Measurements from ENCODE around the gene PSMD13. TPM values are rescaled to one million over a fixed set of nuclear protein-coding genes. Genes with fewer than 3 reads are reported as not detected.

The PSMD13 gene
- total RNA-seq, 1 donor from 2014 or later, result 137 TPM

DNA sequence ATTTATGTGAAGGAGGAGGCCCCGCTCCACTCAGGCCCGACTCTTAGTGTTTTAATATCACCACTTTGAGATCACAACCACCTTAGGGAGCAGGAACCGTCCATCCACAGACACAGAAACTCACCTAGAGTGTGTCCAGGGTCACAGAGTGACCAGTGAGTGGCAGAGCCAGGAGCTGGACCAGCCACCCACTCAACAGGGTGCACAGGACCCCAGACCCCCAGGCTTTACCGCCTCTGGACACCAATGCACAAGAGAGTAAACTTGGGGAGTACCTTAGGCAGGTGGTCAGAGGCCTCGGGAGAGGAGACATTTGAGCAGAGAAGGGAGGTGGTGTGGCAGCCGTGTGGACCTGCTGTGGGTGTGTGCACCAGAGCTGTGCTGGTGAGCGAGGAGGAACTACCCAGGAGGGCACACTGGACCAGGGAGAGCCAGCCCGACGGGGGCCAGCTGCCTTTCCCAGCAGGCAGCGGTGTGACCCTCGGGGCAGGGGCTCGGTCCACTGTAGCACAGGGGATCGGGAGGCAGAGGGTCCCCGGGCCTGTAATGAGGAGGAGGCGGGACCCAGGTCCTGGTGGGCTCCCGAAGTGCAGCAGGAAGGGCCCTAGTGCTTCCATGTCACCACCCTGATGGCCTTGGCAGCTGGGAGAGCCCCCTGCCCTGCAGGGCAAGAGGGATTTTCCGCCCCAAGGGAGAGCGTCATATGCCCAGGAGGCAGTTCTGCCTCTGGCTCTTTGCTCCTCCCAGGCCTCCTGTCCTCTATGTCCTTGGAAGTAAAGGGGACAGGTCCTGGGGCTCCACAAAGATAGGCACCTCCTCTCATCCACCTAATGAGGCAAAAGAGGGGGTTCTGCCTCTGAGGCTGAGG lies 33.9 kb downstream of the PSMD13 start:
- no peaks in the 10 kb centered on the region for H3K4me1 Mint-ChIP-seq (ENCODE audit: low read depth, unreplicated experiment)
- H3K9me3 Mint-ChIP-seq (ENCODE audit: unreplicated experiment), result peaks cover 7% of the 10 kb centered on the region
- Histone ChIP-seq H2AFZ (ENCODE audit: low read depth, low read length) (no peak overlapping the region), H3K9ac (ENCODE audit: low read length) (no peak overlapping the region), H3K36me3 (ENCODE audit: insufficient read depth, low read length) (no peaks in the 10 kb centered on the region), H3K4me1 (ENCODE audit: insufficient read depth, low read length) (no peaks in the 10 kb centered on the region), H3K4me3 (ENCODE audit: insufficient read depth, low read depth, low read length) (no peak overlapping the region), H3K79me2 (ENCODE audit: insufficient read depth, low read length) (no peaks in the 10 kb centered on the region), H3K27ac (ENCODE audit: low read depth, low read length) (no peak overlapping the region), H3K27me3 (ENCODE audit: insufficient read depth, low read length) (peaks cover 19% of the 10 kb centered on the region), H3K9me3 (ENCODE audit: insufficient read depth, low read depth, low read length) (no peaks in the 10 kb centered on the region), H4K20me1 (ENCODE audit: insufficient read depth, low read length) (no peaks in the 10 kb centered on the region), H3K4me2 (ENCODE audit: low read length) (no peak overlapping the region)
- TF ChIP-seq CTCF (IDR thresholded peaks at IDR 0.05; ENCODE audit: insufficient read depth, low read depth, low read length) (no peak), EZH2 (IDR thresholded peaks at IDR 0.05; ENCODE audit: insufficient read depth, low read length) (no peak)
- no peaks in the 10 kb centered on the region for H3K36me3 Mint-ChIP-seq (ENCODE audit: low read depth, unreplicated experiment)
- peaks cover 27% of the 10 kb centered on the region for H3K27me3 Mint-ChIP-seq (ENCODE audit: low read depth, unreplicated experiment)
- DNase-seq (ENCODE audit: low read depth) (no peak), FAIRE-seq (no peak)
- H3K27ac Mint-ChIP-seq (ENCODE audit: unreplicated experiment), result no peak overlapping the region
- no peak overlapping the region for H3K4me3 Mint-ChIP-seq (ENCODE audit: unreplicated experiment)

DNA sequence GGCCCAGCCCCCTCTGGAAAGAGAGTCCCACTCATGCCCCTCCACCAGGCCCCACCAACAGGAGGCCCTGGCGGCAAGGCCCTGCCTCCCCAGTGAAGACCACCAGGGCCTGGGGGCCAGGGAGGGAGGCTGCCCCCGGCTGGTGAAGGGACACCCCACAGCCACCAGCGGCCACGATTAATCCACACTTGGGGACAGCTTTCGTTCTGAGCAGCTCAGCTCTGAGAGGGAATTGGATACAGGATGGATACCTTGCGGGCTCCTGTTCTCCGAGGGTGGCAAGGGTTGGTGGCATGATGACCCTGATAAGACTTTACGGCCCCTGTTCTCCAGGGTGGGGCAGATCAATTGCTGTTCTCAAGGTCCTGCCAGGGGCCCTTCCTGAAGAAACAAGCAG lies 34.5 kb downstream of the PSMD13 start:
- FAIRE-seq (no peak), DNase-seq (ENCODE audit: low read depth) (no peak)
- no peaks in the 10 kb centered on the region for H3K4me1 ChIP-seq (ENCODE audit: insufficient read depth, low read length)
- Mint-ChIP-seq H3K4me3 (ENCODE audit: unreplicated experiment) (no peak overlapping the region), H3K27ac (ENCODE audit: unreplicated experiment) (no peak overlapping the region), H3K4me1 (ENCODE audit: low read depth, unreplicated experiment) (no peaks in the 10 kb centered on the region), H3K36me3 (ENCODE audit: low read depth, unreplicated experiment) (no peaks in the 10 kb centered on the region), H3K27me3 (ENCODE audit: low read depth, unreplicated experiment) (peaks cover 27% of the 10 kb centered on the region), H3K9me3 (ENCODE audit: unreplicated experiment) (peaks cover 10% of the 10 kb centered on the region)
- no peaks in the 10 kb centered on the region for H4K20me1 ChIP-seq (ENCODE audit: insufficient read depth, low read length)
- H3K4me2 ChIP-seq (ENCODE audit: low read length), result no peak overlapping the region
- no peaks in the 10 kb centered on the region for H3K36me3 ChIP-seq (ENCODE audit: insufficient read depth, low read length)
- H3K27ac ChIP-seq (ENCODE audit: low read depth, low read length), result no peak overlapping the region
- H2AFZ ChIP-seq (ENCODE audit: low read depth, low read length), result no peak overlapping the region
- TF ChIP-seq EZH2 (IDR thresholded peaks at IDR 0.05; ENCODE audit: insufficient read depth, low read length) (no peak), CTCF (IDR thresholded peaks at IDR 0.05; ENCODE audit: insufficient read depth, low read depth, low read length) (no peak)
- no peak overlapping the region for H3K9ac ChIP-seq (ENCODE audit: low read length)
- peaks cover 22% of the 10 kb centered on the region for H3K27me3 ChIP-seq (ENCODE audit: insufficient read depth, low read length)
- no peaks in the 10 kb centered on the region for H3K79me2 ChIP-seq (ENCODE audit: insufficient read depth, low read length)
- no peaks in the 10 kb centered on the region for H3K9me3 ChIP-seq (ENCODE audit: insufficient read depth, low read depth, low read length)
- H3K4me3 ChIP-seq (ENCODE audit: insufficient read depth, low read depth, low read length), result no peak overlapping the region
